Colonic mucosa (tissue), 4 donors: ENCODE data around the gene PDE4D. TPM values are rescaled to one million over a fixed set of nuclear protein-coding genes. Genes with fewer than 3 reads are reported as not detected.
"Not testable (repeated sequence)": the region's sequence is repeated elsewhere in the genome, so short reads cannot be mapped to it uniquely, and the experiment has no call there.

Source experiments
- DNase-seq: peaks from one replicate; pipeline ENCODE4 v3.0.0-alpha.2; 2020
- H3K27ac ChIP-seq: fragments of 200-600 bp; one replicate; pipeline ENCODE4 v1.8.0; 2021
- H3K27me3 ChIP-seq: fragments of 200-600 bp; one replicate; pipeline ENCODE4 v1.8.0; 2021
- H3K36me3 ChIP-seq: fragments of 200-600 bp; one replicate; pipeline ENCODE4 v1.8.0; 2021
- H3K4me1 ChIP-seq: fragments of 200-600 bp; one replicate; pipeline ENCODE4 v1.8.0; 2021; ENCODE audit warnings: mild to moderate bottlenecking
- H3K4me3 ChIP-seq: fragments of 200-600 bp; one replicate; pipeline ENCODE4 v1.8.0; 2021
- H3K9ac ChIP-seq, 2 donors: one replicate each; pipeline ENCODE4 v1.7.0; 2013; ENCODE audit warnings: control low read depth in 2 of 2, low read depth in 2 of 2, low read length in 2 of 2
- H3K9me3 ChIP-seq: fragments of 200-600 bp; one replicate; pipeline ENCODE4 v1.8.0; 2021
- CTCF ChIP-seq: fragments of 200-600 bp; IDR thresholded peaks from one replicate; pipeline ENCODE4 v1.8.0; 2022; ENCODE audit warnings: antibody characterized with exemption, mild to moderate bottlenecking
- intact Hi-C: fragments of 100-400 bp; cut with DNase I; formaldehyde crosslinking; loops from one replicate; pipeline ENCODE4 v1.14.1; 2022
- total RNA-seq, 2 donors: library from RNA; stranded (reverse); fragmentation: NEBNext Ultra II Directional in 1 of 2; extraction: Animal tissue kit (Norgen Biotek cat#: 25700) in 1 of 2; gene quantifications; one replicate each; pipeline ENCODE4 v1.2.1, GENCODE V29; 2021
- donor health status: healthy.
- donor health status: DM: no; HTN: no; CAD: no.
- donor health status: DM: no; HTN: no; CAD: no.

Gene PDE4D
- total RNA-seq, 2 donors from 2014 or later, result 23.1 to 53.7 TPM

- intact Hi-C loops, result no loop called here
- no peak for TF ChIP-seq CTCF
- Histone ChIP-seq H3K9me3 (no peaks in the 10 kb centered on the region), H3K27ac (no peak overlapping the region), H3K9ac (no peak overlapping the region), H3K4me1 (no peaks in the 10 kb centered on the region), H3K27me3 (no peaks in the 10 kb centered on the region), H3K36me3 (no peaks in the 10 kb centered on the region), H3K4me3 (no peak overlapping the region)
- no peak for DNase-seq
Measured at GRCh38 chr5:59471463-59471862, 422.1 kb downstream of the PDE4D start.

GRCh38 chr5:59467969-59468368, 425.6 kb downstream of the PDE4D start:
- no peaks in the 10 kb centered on the region for H3K4me1 ChIP-seq
- intact Hi-C loops, result no loop called here
- TF ChIP-seq CTCF, result no peak
- H3K9ac ChIP-seq, result no peak overlapping the region
- no peak for DNase-seq
- no peak overlapping the region for H3K27ac ChIP-seq
- H3K4me3 ChIP-seq, result no peak overlapping the region
- H3K27me3 ChIP-seq, result no peaks in the 10 kb centered on the region
- H3K9me3 ChIP-seq, result no peaks in the 10 kb centered on the region
- H3K36me3 ChIP-seq, result no peaks in the 10 kb centered on the region

GRCh38 chr5:59466271-59466670, 427.3 kb downstream of the PDE4D start:
- Histone ChIP-seq H3K9me3 (no peaks in the 10 kb centered on the region), H3K27ac (no peak overlapping the region), H3K4me1 (no peaks in the 10 kb centered on the region), H3K27me3 (no peaks in the 10 kb centered on the region), H3K4me3 (no peak overlapping the region), H3K9ac (no peak overlapping the region), H3K36me3 (no peaks in the 10 kb centered on the region)
- TF ChIP-seq CTCF, result no peak
- no peak for DNase-seq
- intact Hi-C loops, result no loop called here

GRCh38 chr5:59464969-59465368, 428.6 kb downstream of the PDE4D start:
- H3K9me3 ChIP-seq, result no peaks in the 10 kb centered on the region
- H3K27ac ChIP-seq, result no peak overlapping the region
- H3K36me3 ChIP-seq, result no peaks in the 10 kb centered on the region
- H3K9ac ChIP-seq, result no peak overlapping the region
- TF ChIP-seq CTCF, result no peak
- no peak for DNase-seq
- H3K4me1 ChIP-seq, result no peaks in the 10 kb centered on the region
- H3K4me3 ChIP-seq, result no peak overlapping the region
- intact Hi-C loops, result no loop called here
- no peaks in the 10 kb centered on the region for H3K27me3 ChIP-seq

GRCh38 chr5:59463618-59464166, 429.8 kb downstream of the PDE4D start:
- intact Hi-C loops, H3K36me3 ChIP-seq, H3K4me3 ChIP-seq, H3K9ac ChIP-seq, H3K27ac ChIP-seq, H3K9me3 ChIP-seq, H3K27me3 ChIP-seq, DNase-seq, H3K4me1 ChIP-seq: not testable (repeated sequence)

- no peak overlapping the region for H3K9ac ChIP-seq
- no peak for TF ChIP-seq CTCF
- no peak overlapping the region for H3K4me3 ChIP-seq
- H3K36me3 ChIP-seq, result no peaks in the 10 kb centered on the region
- no peaks in the 10 kb centered on the region for H3K4me1 ChIP-seq
- DNase-seq, result no peak
- H3K27ac ChIP-seq, result no peak overlapping the region
- intact Hi-C loops, result no loop called here
- H3K9me3 ChIP-seq, result no peaks in the 10 kb centered on the region
- no peaks in the 10 kb centered on the region for H3K27me3 ChIP-seq
Measured at GRCh38 chr5:59462956-59463355, 430.6 kb downstream of the PDE4D start.
